Kidney (tissue), 14 donors: ENCODE results near the gene ALDH1L1. TPM values are rescaled to one million over a fixed set of nuclear protein-coding genes. Genes with fewer than 3 reads are reported as not detected.

ENCODE experiments used
- DNase-seq, 5 donors: peaks; one replicate each; pipeline ENCODE4 v3.0.0-alpha.2; 2013 to 2020
- FAIRE-seq: peaks from 2 replicates; lab custom pipeline; 2012; peaks lifted over from hg19 to GRCh38; lab: Jason Lieb, UNC
- H3K27ac ChIP-seq, 2 donors: one replicate each; pipeline ENCODE4 v1.7.0; 2013; ENCODE audit warnings: low read depth in 2 of 2, low read length in 2 of 2, inconsistent platforms in 1 of 2
- H3K27me3 ChIP-seq: one replicate; pipeline ENCODE4 v1.7.1; 2013; ENCODE audit warnings: low read length, inconsistent platforms; ENCODE audit not compliant: control insufficient read depth, insufficient read depth
- H3K36me3 ChIP-seq, 3 donors: one replicate each; pipeline versions ENCODE4 v1.7.0 to v1.7.1; 2013; ENCODE audit warnings: low read length in 3 of 3, control low read depth in 1 of 3, inconsistent platforms in 1 of 3; ENCODE audit not compliant: insufficient read depth in 3 of 3, control insufficient read depth in 2 of 3
- H3K4me1 ChIP-seq, 3 donors: one replicate each; pipeline versions ENCODE4 v1.7.0 to v1.7.1; 2013; ENCODE audit warnings: low read length in 3 of 3, inconsistent platforms in 1 of 3, low read depth in 1 of 3; ENCODE audit not compliant: control insufficient read depth in 2 of 3, insufficient read depth in 2 of 3
- H3K4me3 ChIP-seq, 3 donors: one replicate each; pipeline versions ENCODE4 v1.7.0 to v1.8.1; 2013; ENCODE audit warnings: low read length in 3 of 3, control low read depth in 1 of 3, inconsistent platforms in 1 of 3
- H3K9ac ChIP-seq, 3 donors: one replicate each; pipeline versions ENCODE4 v1.7.0 to v1.7.1; 2013; ENCODE audit warnings: low read length in 3 of 3, control low read depth in 1 of 3, inconsistent platforms in 1 of 3
- H3K9me3 ChIP-seq, 3 donors: one replicate each; pipeline versions ENCODE4 v1.7.0 to v1.7.1; 2013; ENCODE audit warnings: low read length in 3 of 3, control low read depth in 1 of 3, inconsistent platforms in 1 of 3; ENCODE audit not compliant: control insufficient read depth in 2 of 3, insufficient read depth in 1 of 3
- intact Hi-C: fragments of 100-400 bp; cut with DNase I; formaldehyde crosslinking; loops from one replicate; pipeline ENCODE4 v1.11.1; 2022
- polyA plus RNA-seq: library from polyadenylated mRNA; stranded (reverse); fragments of 350-450 nt; fragmentation: Illumina TruSeq; extraction: RNeasy Lipid Tissue Mini Kit (QIAGEN cat#74804); gene quantifications from one replicate; pipeline ENCODE4 v1.2.3, GENCODE V29; 2014; ENCODE audit warnings: low read depth, low replicate concordance; ENCODE audit not compliant: insufficient read depth
- total RNA-seq: library from RNA; stranded (reverse); fragmentation: NEBNext Ultra II Directional; extraction: Animal tissue kit (Norgen Biotek cat#: 25700); gene quantifications from one replicate; pipeline ENCODE4 v1.2.1, GENCODE V29; 2021
- TF ChIP-seq, protein P1 (sequence below): IDR thresholded peaks from 3 replicates; pipeline ENCODE4 v1.5.1; 2012; ENCODE audit warnings: mild to moderate bottlenecking, moderate library complexity, borderline replicate concordance; ENCODE audit not compliant: insufficient read depth; ENCODE audit errors: extremely low read depth
- donor health status: control.
- donor health status: control.
- donor health status: control.
- donor health status: control.
- donor health status: control.
- donor health status: DM: yes; HTN: yes; CAD: no.
- donor health status: Normal renal cell carcinoma (clear cell type).

The ALDH1L1 gene
- total and polyA plus RNA-seq, 2 donors from 2014 or later, result 60.0 to 199 TPM

DNA sequence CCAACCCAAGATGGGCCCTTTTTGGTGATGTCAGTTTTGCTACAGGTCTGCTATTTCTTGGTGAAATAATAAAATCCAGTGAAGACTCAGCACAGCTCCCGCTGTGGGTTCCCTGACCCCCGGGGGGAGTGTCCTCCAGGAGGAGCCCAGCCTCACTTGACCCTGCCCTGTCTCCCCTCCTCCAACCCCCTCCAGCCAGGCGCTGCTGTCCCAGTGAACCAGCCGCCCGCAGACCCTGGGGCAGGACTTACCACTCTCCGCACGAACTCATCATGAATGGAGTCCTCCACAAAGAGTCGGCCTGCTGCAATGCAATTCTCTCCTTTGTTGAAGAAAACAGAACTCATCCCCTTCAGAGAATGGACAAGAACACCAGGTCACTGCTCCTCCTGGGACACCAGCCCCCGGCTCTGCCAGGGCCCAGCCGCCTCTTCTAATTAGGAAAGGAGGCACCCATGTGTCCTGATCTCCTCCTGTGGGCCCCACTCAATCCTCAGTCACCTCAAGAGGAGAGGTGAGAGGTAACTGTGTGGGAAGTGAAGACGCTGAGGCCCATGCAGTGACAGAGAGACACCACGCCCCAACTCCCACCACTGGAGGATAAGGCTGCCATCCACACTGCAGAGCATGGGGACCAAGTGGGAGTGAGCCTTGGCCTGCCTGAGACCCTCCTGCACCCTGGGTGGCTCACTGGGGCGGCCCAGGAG is 67.7 kb downstream of the ALDH1L1 start:
- Histone ChIP-seq H3K27me3 (no peaks in the 10 kb centered on the region), H3K27ac (no peak overlapping the region), H3K4me1 (no peaks in the 10 kb centered on the region), H3K4me3 (no peak overlapping the region), H3K9ac (no peak overlapping the region), H3K9me3 (no peaks in the 10 kb centered on the region), H3K36me3 (peaks cover 0 to 46% (median 30%) of the 10 kb centered on the region in 3 donors)
- TF ChIP-seq, protein P1, sequence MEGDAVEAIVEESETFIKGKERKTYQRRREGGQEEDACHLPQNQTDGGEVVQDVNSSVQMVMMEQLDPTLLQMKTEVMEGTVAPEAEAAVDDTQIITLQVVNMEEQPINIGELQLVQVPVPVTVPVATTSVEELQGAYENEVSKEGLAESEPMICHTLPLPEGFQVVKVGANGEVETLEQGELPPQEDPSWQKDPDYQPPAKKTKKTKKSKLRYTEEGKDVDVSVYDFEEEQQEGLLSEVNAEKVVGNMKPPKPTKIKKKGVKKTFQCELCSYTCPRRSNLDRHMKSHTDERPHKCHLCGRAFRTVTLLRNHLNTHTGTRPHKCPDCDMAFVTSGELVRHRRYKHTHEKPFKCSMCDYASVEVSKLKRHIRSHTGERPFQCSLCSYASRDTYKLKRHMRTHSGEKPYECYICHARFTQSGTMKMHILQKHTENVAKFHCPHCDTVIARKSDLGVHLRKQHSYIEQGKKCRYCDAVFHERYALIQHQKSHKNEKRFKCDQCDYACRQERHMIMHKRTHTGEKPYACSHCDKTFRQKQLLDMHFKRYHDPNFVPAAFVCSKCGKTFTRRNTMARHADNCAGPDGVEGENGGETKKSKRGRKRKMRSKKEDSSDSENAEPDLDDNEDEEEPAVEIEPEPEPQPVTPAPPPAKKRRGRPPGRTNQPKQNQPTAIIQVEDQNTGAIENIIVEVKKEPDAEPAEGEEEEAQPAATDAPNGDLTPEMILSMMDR, result no peak
- FAIRE-seq (no peak), DNase-seq (peak in 2 of 5 donors; percentile 7 to 57)
- intact Hi-C loops, result no loop called here

DNA sequence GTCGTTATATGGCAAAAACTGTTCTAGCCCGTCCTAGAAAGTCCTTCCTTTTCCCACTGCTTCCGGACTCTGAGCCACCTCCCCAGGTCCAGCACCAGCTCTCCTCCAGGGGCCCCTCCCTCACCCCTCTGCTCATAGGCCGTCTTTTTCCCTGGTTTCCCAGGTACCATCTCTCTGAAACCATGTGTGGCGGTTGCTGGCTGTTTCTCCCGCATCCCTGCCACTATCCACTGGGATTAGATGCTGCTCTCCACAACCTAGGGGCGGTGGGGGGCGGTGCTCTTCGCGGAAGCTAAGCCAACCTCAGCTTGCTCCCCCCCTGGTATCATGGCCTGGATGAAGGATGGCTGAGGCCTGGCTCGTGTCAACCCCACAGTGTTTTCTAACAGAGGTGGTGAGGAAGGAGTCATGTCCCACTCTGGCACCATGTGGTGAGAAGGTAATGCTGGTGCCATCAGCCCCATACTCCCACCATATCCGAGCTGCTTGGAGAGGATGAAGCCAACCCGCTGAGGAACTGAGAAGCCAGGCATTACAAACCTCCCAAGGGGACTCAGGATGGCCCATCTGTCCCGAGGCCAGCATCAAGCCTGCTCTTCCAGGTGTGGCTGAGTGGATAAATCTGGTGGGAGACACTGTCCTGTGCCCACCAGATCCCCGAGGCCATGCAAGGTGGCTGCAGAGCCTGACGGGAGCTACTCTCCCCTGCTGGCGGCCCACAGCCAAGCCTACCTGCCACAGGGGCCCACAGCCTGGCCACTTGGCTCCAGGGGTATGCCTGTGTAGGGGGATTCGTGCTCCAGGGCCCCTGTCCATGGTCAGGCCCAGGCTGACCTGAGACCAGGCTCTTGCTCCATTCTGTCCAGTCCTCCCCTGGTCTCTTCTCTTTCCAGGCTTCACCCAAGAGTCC is 68.6 kb downstream of the ALDH1L1 start:
- intact Hi-C loops, result no loop called here
- FAIRE-seq (no peak), DNase-seq (peak in 2 of 5 donors; percentile 22 to 58)
- H3K9me3 ChIP-seq, result no peaks in the 10 kb centered on the region
- H3K27me3 ChIP-seq, result no peaks in the 10 kb centered on the region
- TF ChIP-seq, protein P1, result no peak
- no peak overlapping the region for H3K4me3 ChIP-seq
- H3K27ac ChIP-seq, result no peak overlapping the region
- H3K9ac ChIP-seq, result no peak overlapping the region
- no peaks in the 10 kb centered on the region for H3K4me1 ChIP-seq
- peaks cover 0 to 45% (median 36%) of the 10 kb centered on the region in 3 donors for H3K36me3 ChIP-seq

DNA sequence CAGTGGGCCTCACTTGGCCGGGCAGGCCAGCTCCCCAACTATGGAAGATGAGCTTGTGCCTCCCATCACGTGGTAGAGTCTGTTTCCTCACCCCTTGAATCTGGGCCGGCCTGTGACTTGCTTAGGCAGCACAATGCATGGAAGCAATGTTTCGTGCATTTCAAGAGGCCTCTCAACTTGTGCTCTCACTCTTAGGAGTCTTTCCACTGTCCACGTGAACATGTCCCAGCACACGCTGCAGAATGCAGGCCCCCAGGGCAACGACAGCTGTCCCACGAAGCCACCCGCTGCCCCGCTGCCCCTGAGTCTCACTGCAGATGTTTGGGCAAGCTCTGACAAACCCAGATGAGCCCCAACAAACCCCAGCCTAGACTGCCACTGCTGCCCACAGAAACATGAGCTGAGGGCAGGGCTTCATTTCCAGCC is 69.2 kb downstream of the ALDH1L1 start:
- FAIRE-seq (no peak), DNase-seq (peak in 2 of 5 donors; percentile 13 to 45)
- Histone ChIP-seq H3K4me3 (no peak overlapping the region), H3K9ac (no peak overlapping the region), H3K27ac (no peak overlapping the region), H3K36me3 (peaks cover 0 to 45% (median 36%) of the 10 kb centered on the region in 3 donors), H3K27me3 (no peaks in the 10 kb centered on the region), H3K9me3 (no peaks in the 10 kb centered on the region), H3K4me1 (no peaks in the 10 kb centered on the region)
- intact Hi-C loops, result no loop called here
- TF ChIP-seq, protein P1, result no peak
